Stimulated activated CD4-positive, alpha-beta T cell treated with anti-CD3 and anti-CD28 coated beads, TNF-alpha, amount 100 ng/mL, for 4 hours (primary cell): ENCODE data around the gene LMF2.
"Not testable (repeated sequence)": the region's sequence is repeated elsewhere in the genome, so short reads cannot be mapped to it uniquely, and the experiment has no call there.

Source experiments
- DNase-seq, 3 experiments: peaks; one replicate each; pipeline ENCODE4 v3.0.0-alpha.2; 2020; ENCODE audit warnings: low read depth in 3 of 3

Gene LMF2

GRCh38 chr22:50535113-50535512, 27.6 kb upstream of the LMF2 start:
- DNase-seq: no peak

GRCh38 chr22:50533856-50534711, 26.6 kb upstream of the LMF2 start:
- DNase-seq: not testable (repeated sequence)

- DNase-seq: no peak
Observed at GRCh38 chr22:50532824-50533796, 25.6 kb upstream of the LMF2 start.

GRCh38 chr22:50531962-50532674, 24.6 kb upstream of the LMF2 start:
- no peak for DNase-seq

GRCh38 chr22:50531546-50531961, 24.1 kb upstream of the LMF2 start:
- DNase-seq: peak in 2 of 3 experiments; percentile 56 to 68

- DNase-seq: peak; percentile 72 to 78 (median 77)
Observed at GRCh38 chr22:50530877-50531545, 23.5 kb upstream of the LMF2 start.

GRCh38 chr22:50530580-50530876, 23.0 kb upstream of the LMF2 start:
- DNase-seq: no peak

- peak; percentile 51 to 71 (median 65) for DNase-seq
Observed at GRCh38 chr22:50529897-50530579, 22.5 kb upstream of the LMF2 start, which contains the start of gene TYMP. Gene TYMP, minus strand, starts transcription at chr22:50530012. Its CDS starts 303 bp downstream, at chr22:50529709.

- DNase-seq: no peak
Observed at GRCh38 chr22:50529416-50529896, 22.0 kb upstream of the LMF2 start.

- no peak for DNase-seq
Observed at GRCh38 chr22:50528682-50529415, 21.3 kb upstream of the LMF2 start.

- DNase-seq: no peak
Observed at GRCh38 chr22:50527921-50528681, 20.6 kb upstream of the LMF2 start.

GRCh38 chr22:50526834-50527801, 19.6 kb upstream of the LMF2 start:
- no peak for DNase-seq

GRCh38 chr22:50526108-50526833, 18.8 kb upstream of the LMF2 start:
- DNase-seq: peak; percentile 77 to 89 (median 78)

- DNase-seq: no peak
Observed at GRCh38 chr22:50525858-50526107, 18.3 kb upstream of the LMF2 start.

- peak; percentile 97 to 98 (median 97) for DNase-seq
Observed at GRCh38 chr22:50525104-50525857, 17.8 kb upstream of the LMF2 start, which contains the start of gene SCO2. Gene SCO2, minus strand, starts transcription at chr22:50525598. Its CDS starts 1,187 bp downstream, at chr22:50524411.

- no peak for DNase-seq
Observed at GRCh38 chr22:50524676-50525103, 17.2 kb upstream of the LMF2 start.
